HG03378 (cell line): ENCODE measurements around the gene IL16.
"Not testable (repeated sequence)": the region's sequence is repeated elsewhere in the genome, so short reads cannot be mapped to it uniquely, and the experiment has no call there.

Experiments used
- ATAC-seq: cut with Tn5 transposase; IDR thresholded peaks from one replicate; pipeline ENCODE4 v1.9.1; 2021; ENCODE audit warnings: mild to moderate bottlenecking, moderate library complexity; ENCODE audit not compliant: unreplicated experiment

Gene IL16

DNA sequence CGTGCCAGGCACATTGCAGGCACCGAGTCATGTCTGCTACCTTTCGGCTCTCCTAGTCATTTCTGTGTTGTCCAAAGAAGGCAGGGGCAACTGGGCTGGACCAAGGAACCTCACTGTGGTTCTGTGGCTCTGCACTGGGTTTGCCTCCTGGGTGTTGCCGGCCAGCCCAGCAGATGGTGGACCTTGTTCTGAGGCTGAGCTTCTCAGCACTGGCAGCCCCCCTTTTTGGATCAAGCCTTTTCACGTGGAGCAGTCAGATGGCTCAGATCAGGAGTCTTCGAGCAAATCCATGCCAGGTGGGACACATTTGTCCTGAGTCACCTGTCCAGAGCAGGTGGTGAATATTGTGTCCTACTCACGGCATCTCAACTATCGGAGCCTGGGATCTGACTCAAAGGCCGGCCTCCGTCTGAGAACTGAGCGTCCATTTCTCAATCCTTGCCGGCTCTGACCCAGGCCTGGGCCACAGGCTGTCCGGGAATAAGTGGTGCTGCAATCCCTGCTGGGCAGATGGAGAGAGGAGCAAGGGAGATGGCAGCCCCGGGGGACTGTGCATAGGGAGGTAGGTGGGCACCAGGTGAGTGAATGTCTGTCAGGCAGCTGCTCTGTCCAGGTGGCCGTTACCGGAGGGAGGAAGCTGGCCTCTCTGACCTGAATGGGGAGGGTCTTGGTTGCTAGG lies at the start of gene IL16:
Gene IL16 (plus strand): TSS at position 304 of the 679 bp plus-strand sequence. CDS start 28,521 bp downstream, outside the sequence.
- no peak for ATAC-seq

DNA sequence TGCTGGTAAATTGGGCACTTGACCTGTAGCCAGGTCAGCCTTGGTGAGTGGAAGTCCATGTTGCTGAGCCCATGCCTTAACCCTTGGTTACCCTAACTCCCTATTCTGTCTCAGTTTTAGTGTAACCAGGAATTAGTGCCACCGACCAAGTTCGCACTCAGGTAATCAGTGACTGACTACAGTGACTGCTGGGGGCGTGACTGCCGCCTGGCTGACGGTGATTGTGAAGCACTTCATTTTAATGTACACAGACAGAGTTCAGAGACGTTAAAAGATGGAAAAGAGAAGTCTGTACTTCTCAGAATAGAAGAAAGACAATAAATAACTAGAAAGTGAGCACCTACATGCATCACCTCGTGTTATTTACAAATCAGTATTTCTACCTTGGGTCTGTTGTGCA lies 45.3 kb upstream of the IL16 start:
- no peak for ATAC-seq

DNA sequence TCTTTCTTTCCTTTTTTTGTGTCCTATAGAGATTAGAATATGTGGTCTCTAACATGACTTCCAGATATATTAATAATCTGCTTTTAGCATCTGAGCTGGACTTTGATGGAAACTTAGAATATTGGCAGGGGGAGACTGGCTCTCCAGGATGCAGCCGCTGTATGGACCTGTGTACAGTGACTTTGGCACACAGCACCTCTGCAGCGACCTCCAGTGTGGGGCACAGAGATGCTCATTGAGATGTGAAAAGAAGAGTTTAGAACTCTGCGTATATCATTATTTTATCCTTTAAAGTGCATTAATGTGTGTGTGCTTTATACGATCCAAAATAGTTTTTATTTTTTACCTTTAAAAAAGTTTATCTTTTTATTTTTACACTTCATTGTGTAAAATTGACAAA lies 44.3 kb upstream of the IL16 start:
- no peak for ATAC-seq

DNA sequence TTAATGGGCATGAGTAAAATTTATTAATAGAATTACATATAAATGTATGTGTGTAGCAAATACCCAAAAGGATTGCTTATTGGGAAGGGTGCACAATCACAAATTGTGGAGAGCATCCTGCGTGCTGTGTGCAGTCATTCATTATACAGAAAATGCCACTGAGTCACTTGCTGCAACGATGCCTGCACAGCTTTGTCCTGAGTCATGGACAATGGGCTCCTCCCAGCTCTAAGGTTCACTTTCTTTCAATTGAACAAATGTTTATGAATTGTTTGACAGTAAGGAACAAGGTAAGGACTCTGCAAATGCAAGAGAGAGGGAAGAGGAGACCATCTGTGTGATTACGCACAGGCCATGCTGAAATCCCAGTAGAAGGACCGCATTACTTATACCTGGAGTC lies 43.9 kb upstream of the IL16 start:
- ATAC-seq, result no peak

DNA sequence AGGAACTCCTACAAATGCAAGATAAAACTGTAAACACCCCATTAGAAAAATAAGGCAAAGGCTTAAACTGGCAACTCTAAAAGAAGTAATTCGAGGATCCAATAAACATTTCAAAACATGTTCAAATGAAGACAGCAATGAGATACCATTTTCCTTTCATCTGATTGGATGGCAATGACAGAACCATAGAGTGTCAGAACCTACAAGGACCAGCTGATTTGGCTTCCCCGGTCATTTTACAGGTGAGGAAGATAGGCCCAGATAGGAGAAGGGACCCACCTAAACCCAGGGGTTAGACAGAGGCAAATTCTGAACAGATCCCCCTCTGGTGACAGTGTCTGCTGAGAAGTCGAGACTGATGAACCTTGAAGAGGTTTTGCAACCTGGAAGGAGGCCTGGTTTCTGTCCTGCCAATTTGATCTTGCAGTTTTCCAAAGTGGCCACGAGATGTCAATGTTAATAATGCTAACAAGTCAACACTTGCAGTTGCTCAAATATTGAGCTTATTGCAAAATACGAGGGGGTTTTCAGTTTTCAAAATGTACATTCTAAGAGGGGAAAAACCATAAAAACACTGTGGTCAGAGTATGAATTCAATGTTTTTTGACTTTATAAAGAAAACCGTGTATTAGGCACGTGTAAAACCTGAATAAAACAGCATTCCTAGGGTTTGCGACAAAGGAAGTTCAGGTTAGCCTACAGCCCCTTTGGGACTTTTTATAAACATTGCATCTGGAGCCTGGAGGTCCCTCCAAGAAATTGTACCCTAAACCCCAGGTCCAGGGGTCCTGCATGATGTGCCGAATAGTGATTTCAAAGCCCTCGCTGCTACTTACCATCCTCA lies 41.1 kb upstream of the IL16 start:
- no peak for ATAC-seq

DNA sequence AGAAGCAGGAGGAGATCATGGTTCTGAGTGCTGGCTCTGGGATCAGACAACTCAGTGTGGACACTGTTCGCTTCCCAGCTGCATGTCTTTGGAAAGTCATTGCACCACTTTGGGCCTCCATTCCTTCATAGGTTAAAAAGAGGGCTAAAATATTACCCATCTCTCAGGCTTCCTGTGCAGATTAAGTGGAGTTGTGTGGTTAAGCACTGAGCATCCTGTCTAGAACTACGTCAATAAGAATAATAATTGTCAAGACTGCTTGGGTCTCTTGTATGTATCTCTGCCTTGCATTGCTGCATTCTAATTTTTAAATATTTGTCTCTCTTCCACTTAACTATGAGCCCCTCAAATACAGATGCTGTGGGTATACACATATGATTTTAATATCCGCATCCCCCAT lies 40.4 kb upstream of the IL16 start:
- no peak for ATAC-seq

DNA sequence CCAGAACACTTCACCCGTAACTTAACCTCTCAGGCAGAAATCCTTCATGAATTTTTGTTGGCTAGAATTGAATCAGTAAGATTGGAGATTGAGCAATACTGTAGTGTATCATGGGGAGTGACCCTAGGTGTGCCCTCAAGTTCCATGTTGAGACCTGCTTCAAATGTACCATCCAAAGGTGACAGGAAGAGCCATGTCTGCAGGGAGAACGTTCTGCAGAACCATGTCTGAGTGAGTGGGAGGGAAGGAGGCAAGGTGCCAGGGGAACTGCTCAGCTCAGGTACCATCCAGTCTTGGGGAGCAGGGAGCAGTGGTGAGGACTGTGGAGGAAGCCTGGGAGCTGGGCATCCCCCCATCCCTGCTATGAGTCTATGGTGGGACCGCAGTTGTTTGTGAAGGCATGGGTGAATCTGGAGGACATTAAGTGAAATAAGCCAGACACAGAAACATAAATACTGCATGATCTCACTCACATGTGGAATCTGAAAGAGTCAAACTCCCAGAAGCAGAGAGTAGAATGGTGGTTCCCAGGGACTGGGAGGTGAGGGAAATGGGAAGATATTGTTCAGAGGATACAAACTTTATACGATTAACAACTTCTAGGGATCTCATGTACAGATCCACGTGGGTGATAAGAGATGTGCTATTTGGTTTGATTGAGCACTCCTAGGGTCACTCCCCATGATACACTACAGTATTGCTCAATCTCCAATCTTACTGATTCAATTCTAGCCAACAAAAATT lies 39.3 kb upstream of the IL16 start:
- no peak for ATAC-seq

DNA sequence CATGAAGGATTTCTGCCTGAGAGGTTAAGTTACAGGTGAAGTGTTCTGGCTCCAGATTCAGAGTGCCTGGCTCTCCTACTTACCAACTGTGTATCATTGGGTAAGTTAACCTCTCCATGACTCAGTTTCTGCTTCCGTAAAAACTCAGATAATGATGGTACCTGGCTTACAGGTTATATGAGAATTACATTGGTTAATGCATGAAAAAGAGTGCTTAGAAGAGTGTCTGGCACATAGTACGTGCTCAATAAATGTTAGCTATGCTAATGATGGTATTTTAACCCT lies 38.8 kb upstream of the IL16 start:
- ATAC-seq, result no peak

DNA sequence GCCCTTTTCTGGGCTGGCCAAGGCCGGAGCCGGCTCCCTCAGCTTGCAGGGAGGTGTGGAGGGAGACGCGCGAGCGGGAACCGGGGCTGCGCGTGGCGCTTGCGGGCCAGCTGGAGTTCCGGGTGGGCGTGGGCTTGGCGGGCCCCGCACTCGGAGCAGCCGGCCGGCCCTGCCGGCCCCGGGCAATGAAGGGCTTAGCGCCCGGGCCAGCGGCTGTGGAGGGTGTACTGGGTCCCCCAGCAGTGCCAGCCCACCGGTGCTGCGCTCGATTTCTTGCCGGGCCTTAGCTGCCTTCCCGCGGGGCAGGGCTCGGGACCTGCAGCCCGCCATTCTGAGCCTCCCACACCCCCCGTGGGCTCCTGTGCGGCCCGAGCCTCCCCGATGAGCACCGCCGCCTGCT lies 38.1 kb upstream of the IL16 start:
- not testable (repeated sequence) for ATAC-seq

DNA sequence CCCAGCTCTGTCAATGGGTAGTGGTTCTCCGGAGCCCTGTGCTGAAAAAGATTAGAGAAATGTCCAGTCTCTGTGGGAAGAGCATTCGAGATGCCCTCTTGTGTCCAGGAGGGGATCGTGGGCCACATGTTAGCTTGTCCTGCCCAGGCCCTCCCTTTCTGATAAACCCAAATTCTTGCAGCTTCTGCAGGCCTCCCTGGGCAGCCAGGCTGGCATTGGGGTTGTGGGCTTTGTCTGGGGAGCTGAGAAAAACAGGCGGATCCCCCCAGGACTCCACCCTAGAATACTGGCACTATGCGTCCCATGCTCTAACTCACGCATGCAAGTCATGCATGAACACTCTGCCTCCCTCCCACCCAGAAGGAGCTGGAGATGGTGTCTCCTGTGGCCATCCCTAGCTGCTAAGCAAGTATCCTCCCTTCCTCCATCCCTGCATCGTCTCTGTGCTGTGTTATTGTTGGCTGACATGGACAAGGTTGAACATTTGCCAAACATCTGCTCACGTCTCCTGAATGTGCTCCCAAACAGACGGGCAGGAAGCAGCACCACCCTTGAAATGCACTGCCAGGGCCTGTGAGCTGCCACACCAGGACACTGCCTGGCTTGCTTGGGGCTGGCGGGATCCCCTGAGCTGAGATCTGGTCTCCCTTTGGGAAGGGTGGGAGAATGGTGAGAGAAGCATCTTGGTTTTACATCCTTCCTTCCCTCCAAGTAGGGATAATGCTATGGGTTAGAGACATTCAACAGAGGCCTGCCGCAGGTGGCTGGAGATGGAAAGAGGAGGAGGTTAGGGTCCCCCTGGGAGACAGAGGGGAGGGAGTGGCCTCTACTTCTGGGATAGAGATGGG lies 36.1 kb upstream of the IL16 start:
- ATAC-seq, result no peak

DNA sequence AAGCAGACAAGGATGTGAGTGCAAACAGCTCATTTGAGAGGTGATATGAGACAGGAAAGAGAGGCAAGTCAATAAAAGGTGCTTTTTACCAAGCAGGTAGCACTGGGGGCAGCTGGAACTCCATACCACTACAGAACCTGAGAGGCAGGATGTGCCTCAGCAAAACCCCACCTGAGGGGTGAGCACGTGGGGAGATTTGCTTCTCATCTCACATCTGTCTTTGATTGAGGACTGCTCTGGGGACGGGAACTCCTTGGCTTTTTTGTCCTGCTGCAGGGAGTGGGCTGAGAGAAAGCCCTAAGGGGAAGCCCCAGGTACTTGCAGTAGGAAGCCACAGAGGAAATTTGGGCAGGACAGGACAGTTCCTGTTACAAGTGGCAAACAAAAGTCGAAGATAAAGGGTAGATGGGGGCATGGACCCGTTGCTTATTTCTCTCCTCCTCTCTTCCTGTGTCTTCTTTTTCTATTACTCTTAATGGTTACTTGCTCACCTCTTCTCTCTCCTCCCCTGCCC lies 35.5 kb upstream of the IL16 start:
- no peak for ATAC-seq

DNA sequence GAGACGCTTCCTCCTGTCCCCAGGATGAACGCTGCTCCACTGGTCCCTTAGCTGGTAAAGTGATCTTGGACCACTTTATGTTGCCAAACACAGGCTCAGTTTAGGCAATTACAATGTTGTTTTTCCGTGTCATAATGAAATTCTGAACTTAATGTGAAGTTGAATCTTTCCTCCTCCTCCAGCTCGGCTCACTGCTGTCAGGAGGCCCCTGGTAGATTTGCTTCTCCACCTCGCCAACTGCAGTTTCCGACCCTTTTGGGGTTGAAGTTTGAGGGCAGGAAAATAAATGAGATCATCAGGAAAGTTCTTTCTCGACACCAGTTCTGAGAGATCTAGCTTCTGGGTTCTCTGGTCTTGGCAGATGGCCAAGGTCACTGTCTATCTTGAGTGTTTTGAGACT lies 34.8 kb upstream of the IL16 start:
- no peak for ATAC-seq

DNA sequence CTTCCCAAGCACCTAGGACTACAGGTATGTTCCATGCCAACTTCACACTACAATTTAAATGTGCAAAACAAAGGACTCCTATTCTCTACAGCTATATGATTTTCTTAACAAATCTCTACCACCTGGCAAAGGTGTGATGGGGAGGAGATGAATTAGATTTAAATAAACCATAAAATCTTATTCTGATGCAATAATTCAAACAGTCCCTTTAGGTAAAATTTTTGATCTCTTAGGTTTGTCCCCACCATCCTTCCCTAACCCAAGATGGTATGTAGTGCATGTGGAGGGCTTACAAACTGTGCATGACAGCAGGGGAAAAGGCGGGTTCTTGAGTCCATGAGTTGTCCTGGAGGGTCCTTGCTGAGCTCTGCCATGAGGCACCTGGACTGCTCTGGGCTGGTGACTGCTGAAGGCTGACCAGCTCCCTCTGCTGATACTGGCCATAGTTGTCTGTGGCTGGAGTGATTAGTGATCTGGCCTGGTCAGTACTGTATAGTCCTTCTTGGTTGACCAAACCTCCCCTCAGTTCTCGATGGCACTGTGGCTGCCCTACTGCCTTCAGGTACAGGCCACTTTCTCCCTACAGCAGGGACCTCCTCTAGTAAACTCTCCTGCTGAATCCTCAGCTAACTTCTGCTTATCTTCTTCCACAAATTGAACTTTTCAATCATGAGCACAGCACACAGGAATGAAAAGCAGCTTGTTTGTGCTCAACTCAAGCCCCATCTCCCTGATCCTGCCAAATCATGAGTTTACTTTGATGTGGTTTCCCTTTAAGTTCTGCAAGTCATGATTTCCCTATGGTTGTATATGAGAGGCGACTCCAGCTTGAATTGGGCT lies 32.5 kb upstream of the IL16 start:
- ATAC-seq, result no peak

DNA sequence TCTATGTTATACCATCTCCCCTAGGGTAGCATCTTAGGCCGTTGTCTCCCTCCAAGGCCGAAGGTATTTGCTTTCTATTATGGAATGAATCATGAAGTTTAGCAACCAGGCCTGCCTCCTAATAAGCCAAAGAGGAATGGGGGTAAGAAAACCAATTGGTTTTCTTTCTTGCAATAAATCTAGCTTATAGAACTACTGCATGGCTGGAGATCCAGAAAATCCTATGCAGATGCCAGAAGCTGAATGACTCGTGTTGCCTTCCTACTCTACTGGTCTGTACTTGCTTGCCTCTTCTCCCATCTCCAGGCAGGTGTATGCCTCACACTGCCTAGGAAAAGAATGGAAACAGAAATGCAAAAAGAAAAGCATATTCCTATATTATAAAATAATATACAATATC lies 31.1 kb upstream of the IL16 start:
- ATAC-seq, result no peak

DNA sequence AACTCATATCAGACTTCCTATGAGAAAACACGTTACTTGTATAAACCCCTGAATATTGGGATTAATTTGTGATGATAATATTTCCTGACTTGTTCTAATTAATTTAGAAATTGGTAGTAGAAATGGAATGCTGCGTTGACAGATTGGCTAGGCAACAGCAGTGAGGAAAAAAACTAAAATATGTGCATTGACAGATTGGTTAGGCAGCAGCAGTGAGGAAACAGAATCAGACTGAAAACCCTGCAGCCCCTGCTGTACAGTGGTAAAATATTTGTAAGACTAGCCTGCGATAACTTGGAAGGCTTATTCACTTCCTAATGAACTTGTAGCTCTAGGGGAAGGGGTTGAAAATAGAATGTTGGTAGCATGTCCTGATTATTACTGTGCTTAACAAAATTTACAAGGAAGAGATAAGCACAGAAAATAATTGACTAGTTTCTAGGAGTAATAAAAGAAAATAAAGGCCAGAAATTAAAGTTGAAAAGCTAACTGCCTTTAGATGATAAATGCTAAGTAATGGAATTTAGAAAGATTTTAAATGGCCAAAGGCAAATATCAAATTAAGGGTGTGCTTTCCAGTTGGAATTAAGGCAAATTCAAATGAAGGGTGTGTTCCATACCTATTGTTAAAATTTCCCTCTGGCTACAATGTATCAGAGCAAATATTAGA lies 29.9 kb upstream of the IL16 start:
- ATAC-seq, result no peak

DNA sequence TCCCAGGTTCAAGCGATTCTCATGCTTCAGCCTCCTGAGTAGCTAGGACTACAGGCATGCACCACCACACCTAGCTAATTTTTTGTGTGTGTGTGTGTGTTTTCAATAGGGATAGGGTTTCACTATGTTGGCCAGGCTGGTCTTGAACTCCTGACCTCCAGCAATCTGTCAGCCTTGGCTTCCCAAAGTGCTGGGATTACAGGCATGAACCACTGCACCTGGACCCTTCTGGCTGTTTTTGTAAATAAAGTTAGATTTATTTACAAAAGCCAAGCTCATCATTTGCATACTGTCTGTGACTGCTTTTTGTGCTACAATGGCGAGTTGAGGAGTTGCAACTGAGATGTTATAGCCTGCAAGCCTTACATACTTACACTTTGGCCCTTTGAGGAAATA lies 28.6 kb upstream of the IL16 start:
- ATAC-seq, result no peak

DNA sequence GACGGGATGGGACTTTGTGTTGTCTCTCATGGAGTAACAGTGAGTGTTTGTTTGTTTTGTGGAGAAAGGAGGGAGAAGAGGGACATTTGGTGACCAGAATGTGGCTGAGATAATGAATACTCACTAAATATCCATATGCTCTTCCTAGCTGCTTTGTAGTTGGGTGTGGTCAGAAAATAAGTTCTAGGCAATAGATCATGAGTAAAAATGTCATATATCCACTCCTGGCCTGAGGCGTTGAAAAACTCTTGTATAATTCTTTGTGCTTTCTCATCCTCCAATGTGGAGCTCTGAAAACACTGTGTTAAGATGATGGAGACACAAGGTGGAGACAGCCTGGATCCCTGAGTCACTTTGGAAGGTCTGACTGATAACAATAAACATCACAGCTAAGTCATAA lies 28.0 kb upstream of the IL16 start:
- ATAC-seq, result no peak

DNA sequence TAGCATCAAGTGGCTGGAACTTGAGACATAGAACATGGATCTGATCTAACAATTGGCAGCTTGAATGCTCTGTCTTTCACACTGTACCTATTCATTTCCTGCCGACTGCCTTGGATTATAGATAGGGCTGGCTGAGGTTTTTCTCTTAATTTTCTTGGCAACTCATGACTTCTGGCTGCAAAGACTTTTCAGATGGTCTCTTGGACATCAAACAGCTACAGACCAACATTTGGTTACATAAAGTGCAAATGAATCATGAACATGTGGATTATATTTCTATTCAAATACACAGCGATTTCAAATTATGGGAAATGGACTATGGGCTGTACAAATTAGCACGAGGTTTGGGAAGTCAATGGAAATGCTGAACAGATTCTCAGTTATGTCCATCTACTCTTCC lies 26.2 kb upstream of the IL16 start:
- ATAC-seq, result no peak

DNA sequence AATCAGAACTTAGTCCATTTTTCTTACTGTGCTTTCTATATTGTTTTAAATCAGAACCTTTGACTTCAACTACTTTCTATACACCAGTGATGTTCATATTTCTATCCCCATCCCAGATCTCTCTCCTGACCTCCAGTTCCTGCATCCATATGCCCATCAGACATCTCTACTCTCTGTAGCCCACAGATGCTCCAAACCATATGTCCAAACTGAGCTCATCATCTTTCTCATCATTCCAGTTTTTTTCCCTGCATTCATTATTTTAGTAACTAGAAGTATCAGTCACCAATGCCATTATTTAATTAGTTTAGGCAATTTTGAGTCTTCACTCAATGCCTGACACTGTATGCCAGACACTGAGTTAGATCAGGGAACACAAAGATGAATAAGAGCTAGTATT lies 25.4 kb upstream of the IL16 start:
- ATAC-seq, result no peak
